Measurements from ENCODE around the gene CDYL. TPM values are rescaled to one million over a fixed set of nuclear protein-coding genes. Genes with fewer than 3 reads are reported as not detected.
A peak's percentile ranks its signal among the peaks of the same experiment; 100 is the strongest.

CDYL gene
- total RNA-seq, 1 donor = 48.4 TPM

GRCh38 chr6:4751823-4752464, 24.3 kb upstream of the CDYL start:
- no peak for TF ChIP-seq CTCF (IDR thresholded peaks at IDR 0.05; ENCODE audit: insufficient read depth, low read length)
- no peak for DNase-seq (ENCODE audit: low read depth)
- no peak overlapping the region for H3K4me3 ChIP-seq (ENCODE audit: low read depth, low read length)

GRCh38 chr6:4756247-4756646, 20.0 kb upstream of the CDYL start:
- no peak overlapping the region for H3K4me3 ChIP-seq (ENCODE audit: low read depth, low read length)
- DNase-seq (ENCODE audit: low read depth) = no peak
- no peak for TF ChIP-seq CTCF (IDR thresholded peaks at IDR 0.05; ENCODE audit: insufficient read depth, low read length)

- no peak for DNase-seq (ENCODE audit: low read depth)
- TF ChIP-seq CTCF (IDR thresholded peaks at IDR 0.05; ENCODE audit: insufficient read depth, low read length) = no peak
- H3K4me3 ChIP-seq (ENCODE audit: low read depth, low read length) = no peak overlapping the region
Observed at GRCh38 chr6:4759997-4760396, 16.2 kb upstream of the CDYL start.

- no peak overlapping the region for H3K4me3 ChIP-seq (ENCODE audit: low read depth, low read length)
- TF ChIP-seq CTCF (IDR thresholded peaks at IDR 0.05; ENCODE audit: insufficient read depth, low read length) = no peak
- DNase-seq (ENCODE audit: low read depth) = peak; percentile 60
Observed at GRCh38 chr6:4760773-4761172, 15.4 kb upstream of the CDYL start.

- no peak for DNase-seq (ENCODE audit: low read depth)
- no peak for TF ChIP-seq CTCF (IDR thresholded peaks at IDR 0.05; ENCODE audit: insufficient read depth, low read length)
Observed at GRCh38 chr6:4762294-4762693, 13.9 kb upstream of the CDYL start.

GRCh38 chr6:4763921-4764320, 12.3 kb upstream of the CDYL start:
- TF ChIP-seq CTCF (IDR thresholded peaks at IDR 0.05; ENCODE audit: insufficient read depth, low read length) = no peak
- no peak overlapping the region for H3K4me3 ChIP-seq (ENCODE audit: low read depth, low read length)
- DNase-seq (ENCODE audit: low read depth) = no peak

More at GRCh38 chr6:4762294-4762693, 13.9 kb upstream of the CDYL start:
- H3K4me3 ChIP-seq (ENCODE audit: low read depth, low read length) = no peak overlapping the region

GRCh38 chr6:4768815-4769214, 7.4 kb upstream of the CDYL start:
- TF ChIP-seq CTCF (IDR thresholded peaks at IDR 0.05; ENCODE audit: insufficient read depth, low read length) = no peak
- no peak overlapping the region for H3K4me3 ChIP-seq (ENCODE audit: low read depth, low read length)
- no peak for DNase-seq (ENCODE audit: low read depth)

Measured in fibroblast of the aortic adventitia (primary cell).